Prostate gland (tissue), 2 donors: ENCODE measurements around the gene CNOT8. TPM values are rescaled to one million over a fixed set of nuclear protein-coding genes. Genes with fewer than 3 reads are reported as not detected.

ENCODE experiments used
- DNase-seq: peaks from one replicate; pipeline ENCODE4 v3.0.0-alpha.2; 2019; ENCODE audit warnings: low spot score
- H3K27ac ChIP-seq, 2 donors: fragments of 200-600 bp; sonication (generic); 2 replicates each; pipeline ENCODE4 v1.5.1; 2017 to 2019
- H3K27me3 ChIP-seq: fragments of 200-600 bp; sonication (generic); replicated peaks from 2 replicates; pipeline ENCODE4 v1.5.1; 2019; ENCODE audit not compliant: insufficient read depth
- H3K36me3 ChIP-seq, 2 donors: fragments of 200-600 bp; sonication (generic); 1 replicate in 1 of 2; 2 replicates in 1 of 2; pipeline versions ENCODE4 v1.5.1 to v1.8.1; 2017 to 2019
- H3K4me1 ChIP-seq: fragments of 200-600 bp; sonication (generic); replicated peaks from 2 replicates; pipeline ENCODE4 v1.5.1; 2019
- H3K4me3 ChIP-seq, 2 donors: fragments of 200-600 bp; sonication (generic); 2 replicates each; pipeline ENCODE4 v1.5.1; 2017 to 2019
- H3K9me3 ChIP-seq: fragments of 200-600 bp; sonication (generic); 2 replicates; pipeline ENCODE4 v1.5.1; 2017
- CTCF ChIP-seq, 4 experiments: fragments of 200-600 bp in 2 of 4; fragments of 450-650 bp in 2 of 4; sonication (generic) in 2 of 4; IDR thresholded peaks; 1 replicate in 3 of 4; 2 replicates in 1 of 4; pipeline ENCODE4 v1.5.1; 2016 to 2019; ENCODE audit warnings: antibody characterized with exemption in 4 of 4, mild to moderate bottlenecking in 2 of 4, moderate library complexity in 2 of 4
- POLR2A ChIP-seq: fragments of 450-650 bp; IDR thresholded peaks from one replicate; pipeline ENCODE4 v1.6.1; 2016; ENCODE audit warnings: antibody characterized with exemption, mild to moderate bottlenecking
- POLR2AphosphoS5 ChIP-seq: sonication (generic); formaldehyde crosslinking; IDR thresholded peaks from one replicate; pipeline ENCODE4 v1.6.1; 2017; ENCODE audit warnings: antibody characterized with exemption
- WGBS: methylation state at CpG from one replicate; pipeline ENCODE4 v1.1.5; 2018; 5-methylcytosine and 5-hydroxymethylcytosine counted together
- intact Hi-C: fragments of 100-400 bp; cut with DNase I; formaldehyde crosslinking; loops from one replicate; pipeline ENCODE4 v1.14.2; 2022
- total RNA-seq, 2 donors: library from RNA; depleted of rRNA; stranded (reverse); fragments of >200 nt; gene quantifications; one replicate each; pipeline ENCODE4 v1.1.0, GENCODE V29; 2016

The CNOT8 gene
- total RNA-seq, 2 donors from 2014 or later, result 46.3 to 95.2 TPM

DNA sequence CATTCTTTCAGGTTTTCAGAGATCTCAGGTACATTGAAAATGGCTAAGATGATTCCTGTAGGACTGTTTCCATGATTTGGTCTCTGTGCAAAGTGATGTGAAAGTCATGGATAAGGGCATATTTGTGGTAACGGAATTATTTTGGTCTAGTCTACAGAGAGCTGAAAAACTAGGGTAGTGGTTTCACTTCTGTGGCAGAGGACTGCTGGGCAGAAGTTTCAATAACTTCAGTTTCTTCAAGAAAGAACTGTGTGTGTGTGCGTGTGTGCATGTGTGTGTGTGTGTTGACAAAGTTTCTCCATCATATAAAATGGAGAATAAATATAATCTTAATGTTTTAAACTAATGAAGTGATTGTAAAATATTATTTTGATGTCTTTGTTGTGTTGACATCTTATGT, 4.3 kb downstream of the CNOT8 start:
- Histone ChIP-seq H3K27me3 (no peaks in the 10 kb centered on the region), H3K36me3 (no peaks in the 10 kb centered on the region), H3K27ac (no peak overlapping the region), H3K9me3 (no peaks in the 10 kb centered on the region), H3K4me3 (no peak overlapping the region), H3K4me1 (no peaks in the 10 kb centered on the region)
- WGBS, result 69% methylated on average over 2 of the region's 2 CpGs
- TF ChIP-seq CTCF (IDR thresholded peaks at IDR 0.05), result no peak
- TF ChIP-seq POLR2AphosphoS5, result no peak
- intact Hi-C loops, result no loop called here
- DNase-seq, result no peak

GRCh38 chr5:154863291-154864080, 5.1 kb downstream of the CNOT8 start:
- WGBS, result 80% methylated on average over 7 of the region's 7 CpGs
- DNase-seq, result no peak
- no peaks in the 10 kb centered on the region for H3K36me3 ChIP-seq
- H3K27ac ChIP-seq, result no peak overlapping the region
- no peaks in the 10 kb centered on the region for H3K9me3 ChIP-seq
- H3K4me3 ChIP-seq, result no peak overlapping the region
- intact Hi-C loops, result no loop called here
- no peaks in the 10 kb centered on the region for H3K4me1 ChIP-seq
- TF ChIP-seq CTCF (IDR thresholded peaks at IDR 0.05), result no peak
- no peaks in the 10 kb centered on the region for H3K27me3 ChIP-seq

GRCh38 chr5:154865466-154866184, 7.2 kb downstream of the CNOT8 start:
- Histone ChIP-seq H3K27me3 (no peaks in the 10 kb centered on the region), H3K4me1 (no peaks in the 10 kb centered on the region), H3K9me3 (no peaks in the 10 kb centered on the region), H3K36me3 (no peaks in the 10 kb centered on the region), H3K4me3 (no peak overlapping the region), H3K27ac (no peak overlapping the region)
- no peak for DNase-seq
- 58% methylated on average over 5 of the region's 5 CpGs for WGBS
- TF ChIP-seq CTCF (IDR thresholded peaks at IDR 0.05) (no peak), POLR2A (no peak), POLR2AphosphoS5 (no peak)
- intact Hi-C loops, result no loop called here

DNA sequence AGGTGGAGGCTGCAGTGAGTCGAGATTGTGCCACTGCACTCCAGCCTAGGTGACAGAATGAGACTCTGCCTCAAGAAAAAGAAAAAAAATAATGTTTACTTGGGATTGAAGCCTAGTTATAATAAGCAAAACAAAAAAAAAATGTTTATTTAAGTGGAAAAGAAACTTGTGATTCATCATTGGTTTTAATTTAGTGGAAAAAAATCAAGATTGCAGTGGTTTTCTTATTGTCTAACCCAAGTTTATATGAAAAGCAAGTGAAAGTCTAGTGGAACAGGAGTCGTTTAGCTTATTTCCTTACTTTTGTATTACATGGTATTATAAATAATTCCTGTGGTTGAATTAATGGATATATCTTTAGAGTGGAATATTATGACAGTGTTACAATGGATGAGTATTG, 8.4 kb downstream of the CNOT8 start:
- Histone ChIP-seq H3K27me3 (no peaks in the 10 kb centered on the region), H3K27ac (no peak overlapping the region), H3K36me3 (no peaks in the 10 kb centered on the region), H3K4me3 (no peak overlapping the region), H3K4me1 (no peaks in the 10 kb centered on the region), H3K9me3 (no peaks in the 10 kb centered on the region)
- DNase-seq, result no peak
- no peak for TF ChIP-seq POLR2A
- TF ChIP-seq POLR2AphosphoS5, result no peak
- no peak for TF ChIP-seq CTCF (IDR thresholded peaks at IDR 0.05)
- intact Hi-C loops, result no loop called here
- 67% methylated on average over 2 of the region's 2 CpGs for WGBS

GRCh38 chr5:154868702-154869101, 10.3 kb downstream of the CNOT8 start:
- Histone ChIP-seq H3K36me3 (no peaks in the 10 kb centered on the region), H3K4me3 (no peak overlapping the region), H3K4me1 (no peaks in the 10 kb centered on the region), H3K27ac (no peak overlapping the region), H3K9me3 (no peaks in the 10 kb centered on the region), H3K27me3 (no peaks in the 10 kb centered on the region)
- 91% methylated on average over 5 of the region's 5 CpGs for WGBS
- intact Hi-C loops, result no loop called here
- DNase-seq, result no peak
- TF ChIP-seq POLR2AphosphoS5, result no peak
- TF ChIP-seq POLR2A, result no peak
- TF ChIP-seq CTCF (IDR thresholded peaks at IDR 0.05), result no peak
